GM12873 (cell line): ENCODE measurements around the gene HSF2BP.

Experiments used
- CTCF ChIP-seq: IDR thresholded peaks from 2 replicates; pipeline ENCODE4 v1.5.1; 2012; ENCODE audit warnings: low read depth, mild to moderate bottlenecking, moderate library complexity, low read length, control low read depth; ENCODE audit not compliant: insufficient read depth; ENCODE audit errors: missing control alignments

Gene HSF2BP

DNA sequence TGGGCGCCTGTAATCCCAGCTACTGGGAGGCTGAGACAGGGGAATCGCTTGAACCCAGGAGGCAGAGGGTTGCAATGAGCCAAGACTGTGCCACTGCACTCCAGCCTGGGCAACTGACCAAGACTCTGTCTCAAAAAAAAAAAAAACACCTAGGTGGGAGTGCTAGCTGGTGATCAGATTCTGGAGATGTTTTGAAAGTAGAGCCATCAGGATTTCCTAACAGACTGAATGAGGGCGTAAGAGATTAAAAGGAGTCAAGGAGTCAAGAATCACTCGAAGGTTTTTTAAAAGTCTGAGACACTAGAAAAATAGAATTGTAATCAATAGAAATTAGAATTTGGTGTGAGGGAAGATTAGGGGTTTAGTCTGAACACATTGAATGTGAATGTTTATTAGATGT lies 73.8 kb downstream of the HSF2BP start:
- no peak for TF ChIP-seq CTCF

- no peak for TF ChIP-seq CTCF
Observed at GRCh38 chr21:43581453-43581852, 77.8 kb downstream of the HSF2BP start.

DNA sequence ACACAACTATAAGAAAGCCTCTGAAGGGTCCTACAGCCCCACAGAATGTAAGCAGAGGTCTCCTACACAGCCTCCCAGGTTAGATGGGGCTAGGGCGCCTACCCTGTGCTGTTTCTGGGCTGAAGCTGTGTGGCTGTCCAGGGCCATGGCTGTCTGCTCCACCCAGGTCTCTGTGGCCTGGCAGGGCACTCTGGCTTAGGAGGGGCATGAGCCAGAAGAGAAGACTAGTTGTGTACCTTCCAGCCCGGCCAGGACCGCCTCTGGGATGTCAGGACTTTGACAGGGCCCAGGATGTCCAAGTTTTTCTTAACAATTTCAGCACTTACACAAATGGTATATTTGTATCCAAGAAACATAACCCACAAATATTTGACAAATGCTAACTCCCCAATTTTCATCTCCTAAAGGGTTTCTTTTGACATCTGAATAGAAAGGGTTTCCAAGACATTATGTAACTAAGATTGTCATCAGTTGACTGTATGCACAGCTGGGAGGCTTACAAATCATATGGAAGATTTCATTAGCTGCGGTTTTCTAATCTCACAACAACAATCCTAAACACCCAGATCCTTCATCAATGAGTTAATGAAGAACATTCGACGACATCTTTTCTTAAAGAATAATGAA lies 80.5 kb downstream of the HSF2BP start:
- TF ChIP-seq CTCF: no peak

DNA sequence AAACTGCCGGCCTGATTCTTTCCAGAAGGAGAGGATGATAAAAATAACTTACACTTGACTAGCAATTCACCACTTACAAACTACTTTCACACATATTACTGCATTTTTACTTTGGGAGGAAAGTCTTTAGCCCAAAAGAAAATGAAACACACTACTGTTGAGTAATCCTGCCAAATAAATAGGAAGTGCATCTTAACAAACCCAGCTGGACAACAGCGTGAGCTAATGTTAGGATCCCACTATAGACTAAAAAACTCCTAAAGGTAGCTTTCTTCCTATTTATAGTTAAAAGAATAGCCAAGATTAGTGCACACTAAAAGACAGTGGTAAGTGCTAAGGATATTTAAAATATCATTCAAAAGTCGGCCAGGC lies 83.8 kb downstream of the HSF2BP start:
- TF ChIP-seq CTCF: no peak

GRCh38 chr21:43574741-43575472 lies 84.4 kb downstream of the HSF2BP start:
- TF ChIP-seq CTCF: no peak

GRCh38 chr21:43573921-43574320 lies 85.4 kb downstream of the HSF2BP start:
- TF ChIP-seq CTCF: no peak

- no peak for TF ChIP-seq CTCF
Observed at GRCh38 chr21:43572446-43572845, 86.8 kb downstream of the HSF2BP start.
